CD4-positive, CD25-positive, alpha-beta regulatory T cell (primary cell): ENCODE measurements around the gene SEMA3G. TPM values are rescaled to one million over a fixed set of nuclear protein-coding genes. Genes with fewer than 3 reads are reported as not detected.
A peak's percentile ranks its signal among the peaks of the same experiment; 100 is the strongest.

Experiments
- ATAC-seq, 2 donors: fragments of 150-1000 bp; cut with Tn5 transposase; one replicate each; pipeline ENCODE4 v1.10.0; 2021; ENCODE audit warnings: low read depth in 2 of 2, moderate number of reproducible peaks in 2 of 2, moderate library complexity in 1 of 2
- DNase-seq, 3 donors: peaks; one replicate each; pipeline versions ENCODE4 v3.0.0 to v3.0.0-alpha.2; 2012 to 2022; ENCODE audit warnings: mixed read lengths in 1 of 3
- H3K27ac ChIP-seq: one replicate; pipeline ENCODE4 v1.7.0; 2013; ENCODE audit warnings: mild to moderate bottlenecking, low read length; ENCODE audit not compliant: insufficient read depth, poor library complexity, severe bottlenecking
- H3K27me3 ChIP-seq: one replicate; pipeline ENCODE4 v1.7.0; 2013; ENCODE audit warnings: low read length; ENCODE audit not compliant: control insufficient read depth, insufficient read depth
- H3K36me3 ChIP-seq: one replicate; pipeline ENCODE4 v1.7.0; 2013; ENCODE audit warnings: mild to moderate bottlenecking, low read length, moderate library complexity; ENCODE audit not compliant: control insufficient read depth, insufficient read depth
- H3K4me1 ChIP-seq: 2 replicates; pipeline ENCODE4 v1.7.0; 2013; ENCODE audit warnings: mild to moderate bottlenecking, low read length; ENCODE audit not compliant: insufficient read depth, control insufficient read depth, poor library complexity, severe bottlenecking
- H3K4me3 ChIP-seq: one replicate; pipeline ENCODE4 v1.7.0; 2013; ENCODE audit warnings: low read depth, mild to moderate bottlenecking, low read length, moderate library complexity
- H3K9me3 ChIP-seq, 2 experiments: 1 replicate in 1 of 2; 2 replicates in 1 of 2; pipeline ENCODE4 v1.7.0; 2013; ENCODE audit warnings: low read length in 2 of 2, mild to moderate bottlenecking in 1 of 2, moderate library complexity in 1 of 2; ENCODE audit not compliant: control insufficient read depth in 2 of 2
- H3K27ac Mint-ChIP-seq, 3 donors: one replicate each; pipeline ENCODE4 v1.8.0; 2020 to 2022; ENCODE audit warnings: mild to moderate bottlenecking in 3 of 3, mixed read lengths in 3 of 3, moderate library complexity in 2 of 3
- H3K27me3 Mint-ChIP-seq: one replicate; pipeline ENCODE4 v1.8.0; 2022; ENCODE audit warnings: mild to moderate bottlenecking, mixed read lengths
- H3K36me3 Mint-ChIP-seq: one replicate; pipeline ENCODE4 v1.8.0; 2020; ENCODE audit warnings: mixed read lengths
- H3K4me1 Mint-ChIP-seq, 4 donors: one replicate each; pipeline ENCODE4 v1.8.0; 2020 to 2022; ENCODE audit warnings: mixed read lengths in 4 of 4, mild to moderate bottlenecking in 1 of 4
- H3K4me3 Mint-ChIP-seq, 4 donors: one replicate each; pipeline ENCODE4 v1.8.0; 2020 to 2022; ENCODE audit warnings: mild to moderate bottlenecking in 4 of 4, mixed read lengths in 4 of 4, moderate library complexity in 3 of 4
- H3K9me3 Mint-ChIP-seq, 7 donors: one replicate each; pipeline ENCODE4 v1.8.0; 2020 to 2022; ENCODE audit warnings: mixed read lengths in 7 of 7, mild to moderate bottlenecking in 3 of 7, moderate library complexity in 2 of 7
- polyA plus RNA-seq, 4 donors: library from polyadenylated mRNA; unstranded; fragments of 300-500 nt; fragmentation: Illumina TruSeq; gene quantifications; one replicate each; pipeline ENCODE4 v1.2.3, GENCODE V29; 2021
- total RNA-seq: library from RNA; stranded (reverse); gene quantifications from one replicate; pipeline ENCODE4 v1.2.3, GENCODE V29; 2022

The SEMA3G gene
- total and polyA plus RNA-seq, 5 donors from 2014 or later, result 3.2 to 33.1 (median 3.7) TPM

DNA sequence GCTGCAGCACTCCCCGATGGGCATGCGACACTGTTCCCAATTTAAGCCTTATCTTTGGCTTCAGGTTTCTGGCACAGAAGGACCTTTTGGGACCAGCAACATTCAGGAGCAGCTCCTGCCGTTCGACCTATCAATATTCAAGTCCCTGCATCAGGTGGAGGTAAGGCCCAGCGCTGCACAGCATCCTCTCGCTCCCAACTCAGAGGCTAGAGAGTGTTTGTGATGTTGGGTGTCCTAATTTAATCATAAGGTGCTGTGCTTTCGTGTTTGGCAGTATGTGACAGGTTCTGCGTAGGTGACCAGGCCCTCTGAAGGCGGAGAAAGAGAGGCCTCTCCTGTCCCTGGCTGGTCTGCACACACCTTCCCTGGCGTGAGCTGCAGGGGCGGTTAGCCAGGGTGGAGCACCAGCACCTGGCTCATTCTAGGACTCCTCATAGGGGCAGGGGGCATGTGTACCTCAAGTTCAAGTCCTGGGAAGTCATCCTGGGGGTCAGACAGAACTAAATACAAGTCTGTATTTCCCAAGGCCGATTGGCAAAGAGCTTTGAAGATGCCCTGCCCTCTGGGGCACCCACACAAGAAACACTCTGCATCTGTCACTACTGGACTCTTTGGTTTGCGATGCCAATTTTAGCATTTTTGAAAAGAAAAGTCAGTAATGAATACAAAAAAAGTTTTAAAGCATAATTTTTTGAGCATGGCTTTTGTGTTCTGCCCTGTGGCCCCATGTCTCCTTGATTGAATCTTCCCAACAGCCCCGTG, 27.5 kb upstream of the SEMA3G start:
- H3K36me3 ChIP-seq, result peaks cover 77% of the 10 kb centered on the region
- H3K4me1 ChIP-seq, result no peaks in the 10 kb centered on the region
- Mint-ChIP-seq H3K27me3 (no peaks in the 10 kb centered on the region), H3K9me3 (no peaks in the 10 kb centered on the region), H3K27ac (no peak overlapping the region), H3K4me3 (no peak overlapping the region), H3K36me3 (peaks cover 15% of the 10 kb centered on the region), H3K4me1 (peaks cover 0 to 10% (median 7%) of the 10 kb centered on the region in 4 donors)
- H3K27me3 ChIP-seq, result no peaks in the 10 kb centered on the region
- no peak overlapping the region for H3K4me3 ChIP-seq
- H3K27ac ChIP-seq, result no peak overlapping the region
- no peak for ATAC-seq
- H3K9me3 ChIP-seq, result no peaks in the 10 kb centered on the region
- no peak for DNase-seq

DNA sequence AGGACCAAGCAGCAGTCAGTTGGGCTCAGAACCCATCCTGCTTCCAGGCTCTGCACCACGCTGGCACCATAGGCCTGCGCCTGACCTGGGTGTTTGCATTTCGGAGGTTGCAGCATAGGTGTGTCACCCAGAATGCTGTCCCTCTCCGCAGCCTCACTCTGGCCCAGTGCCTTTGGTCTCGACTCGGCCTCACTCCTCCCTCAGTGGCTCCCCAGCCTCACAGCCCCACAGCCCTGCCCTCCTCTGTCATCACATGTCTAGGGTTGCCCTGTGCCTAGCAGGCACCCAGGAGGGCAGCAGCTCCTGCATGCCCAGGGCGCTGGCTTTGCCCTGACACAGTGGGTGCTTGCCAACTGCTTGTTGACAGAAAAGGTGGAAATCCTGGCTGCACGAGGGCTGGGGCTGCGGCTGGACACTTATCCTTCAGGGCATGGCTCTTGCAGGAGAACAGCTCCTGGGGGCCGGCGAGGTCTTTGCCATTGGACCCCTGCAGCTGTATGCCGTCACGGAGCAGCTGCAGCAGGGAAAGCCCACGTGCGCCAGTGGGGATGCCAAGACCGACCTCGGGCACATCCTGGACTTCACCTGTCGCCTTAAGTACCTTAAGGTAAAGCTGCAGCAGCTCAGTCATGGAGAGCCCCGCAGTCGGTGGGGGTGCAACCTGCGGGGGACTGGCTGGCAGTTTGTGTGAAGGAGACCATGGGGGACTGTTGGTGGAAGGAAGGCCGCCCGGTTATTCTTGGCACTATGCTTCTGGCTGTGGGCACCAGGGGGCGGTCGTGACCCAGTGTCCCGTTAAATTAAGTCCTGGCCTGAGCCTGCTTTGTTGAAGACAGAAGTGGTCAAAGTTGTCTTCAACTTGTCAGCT, 26.7 kb upstream of the SEMA3G start:
- ATAC-seq (no peak), DNase-seq (peak in 1 of 3 donors; percentile 38)
- H3K27ac ChIP-seq, result no peak overlapping the region
- H3K36me3 ChIP-seq, result peaks cover 72% of the 10 kb centered on the region
- Mint-ChIP-seq H3K9me3 (no peaks in the 10 kb centered on the region), H3K27me3 (no peaks in the 10 kb centered on the region), H3K36me3 (peaks cover 15% of the 10 kb centered on the region), H3K27ac (no peak overlapping the region), H3K4me3 (no peak overlapping the region), H3K4me1 (peaks cover 0 to 10% (median 7%) of the 10 kb centered on the region in 4 donors)
- H3K4me1 ChIP-seq, result no peaks in the 10 kb centered on the region
- H3K27me3 ChIP-seq, result no peaks in the 10 kb centered on the region
- H3K9me3 ChIP-seq, result no peaks in the 10 kb centered on the region
- no peak overlapping the region for H3K4me3 ChIP-seq

DNA sequence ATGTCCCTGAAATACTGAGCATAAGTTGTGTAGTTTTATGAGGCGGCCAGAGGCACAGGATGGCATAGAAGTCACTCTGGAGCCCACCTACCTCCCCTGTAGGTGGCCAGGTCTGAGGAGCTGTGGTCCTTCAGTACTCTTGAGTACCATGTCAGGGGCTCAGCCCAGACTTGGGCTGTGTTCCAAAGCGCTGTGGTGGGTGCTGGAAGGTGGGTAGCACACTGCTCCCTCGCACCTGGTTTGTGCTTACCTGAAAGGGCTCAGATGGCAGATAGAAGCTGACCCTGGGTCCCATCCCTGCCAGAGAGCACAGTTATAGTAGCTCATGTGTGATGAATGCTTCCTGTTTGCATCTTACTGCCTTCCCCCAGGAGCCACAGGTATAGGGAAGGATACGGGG, 26.0 kb upstream of the SEMA3G start:
- ATAC-seq (no peak), DNase-seq (no peak)
- Mint-ChIP-seq H3K4me1 (peaks cover 0 to 13% (median 9%) of the 10 kb centered on the region in 4 donors), H3K27me3 (no peaks in the 10 kb centered on the region), H3K36me3 (peaks cover 15% of the 10 kb centered on the region), H3K9me3 (no peaks in the 10 kb centered on the region), H3K27ac (peak overlapping the region in 1 of 3 donors; percentile 74), H3K4me3 (no peak overlapping the region)
- H3K27me3 ChIP-seq, result no peaks in the 10 kb centered on the region
- peaks cover 66% of the 10 kb centered on the region for H3K36me3 ChIP-seq
- no peak overlapping the region for H3K4me3 ChIP-seq
- no peaks in the 10 kb centered on the region for H3K9me3 ChIP-seq
- no peaks in the 10 kb centered on the region for H3K4me1 ChIP-seq
- no peak overlapping the region for H3K27ac ChIP-seq

DNA sequence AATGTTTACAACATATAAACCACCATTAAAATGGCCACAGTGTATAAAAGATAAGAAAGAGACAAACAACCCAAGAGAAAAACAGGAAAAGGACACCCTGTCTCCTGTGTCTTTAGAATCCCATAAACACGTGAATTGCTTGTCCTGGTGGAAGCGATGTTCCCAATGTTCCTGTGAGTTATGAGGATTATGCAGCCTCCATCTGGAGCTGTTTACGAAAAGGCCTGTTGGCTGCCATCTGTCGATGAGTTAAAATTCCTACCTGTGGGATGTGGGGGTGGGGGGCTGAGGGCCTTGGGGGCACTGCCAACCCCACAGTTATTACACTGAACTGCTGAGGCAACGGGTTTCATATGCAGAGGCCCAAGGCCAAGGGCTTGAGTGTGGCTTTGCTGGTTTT, 24.1 kb upstream of the SEMA3G start:
- DNase-seq (no peak), ATAC-seq (no peak)
- Histone ChIP-seq H3K9me3 (no peaks in the 10 kb centered on the region), H3K27ac (no peak overlapping the region), H3K4me3 (no peak overlapping the region), H3K4me1 (no peaks in the 10 kb centered on the region), H3K27me3 (no peaks in the 10 kb centered on the region), H3K36me3 (peaks cover 63% of the 10 kb centered on the region)
- H3K4me3 Mint-ChIP-seq, result no peak overlapping the region
- peaks cover 11% of the 10 kb centered on the region for H3K36me3 Mint-ChIP-seq
- H3K27ac Mint-ChIP-seq, result peak overlapping the region in 2 of 3 donors; percentile 12 to 59
- no peaks in the 10 kb centered on the region for H3K27me3 Mint-ChIP-seq
- no peaks in the 10 kb centered on the region for H3K9me3 Mint-ChIP-seq
- peaks cover 0 to 18% (median 15%) of the 10 kb centered on the region in 4 donors for H3K4me1 Mint-ChIP-seq

DNA sequence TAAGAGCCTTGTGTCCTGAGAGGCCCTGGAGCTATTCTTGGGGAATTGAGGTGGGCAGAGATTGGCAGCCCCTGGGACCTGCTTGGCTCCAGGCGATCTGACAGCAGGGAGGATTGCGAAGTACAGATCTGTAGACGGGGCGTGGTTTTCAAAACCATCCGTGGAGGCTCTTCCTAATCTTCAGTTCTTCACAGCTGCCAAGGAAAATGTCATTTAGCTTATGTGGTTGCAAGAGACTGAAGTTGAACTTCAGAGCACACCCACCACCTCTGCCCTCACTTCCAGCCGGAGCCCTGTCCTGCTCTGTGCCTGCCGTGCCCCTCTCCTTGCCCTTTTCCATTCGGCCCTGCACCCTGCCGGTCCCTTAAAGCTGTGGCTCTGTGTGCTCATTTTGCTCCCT, 23.4 kb upstream of the SEMA3G start:
- H3K4me3 Mint-ChIP-seq, result no peak overlapping the region
- peaks cover 8% of the 10 kb centered on the region for H3K36me3 Mint-ChIP-seq
- peaks cover 0 to 20% (median 16%) of the 10 kb centered on the region in 4 donors for H3K4me1 Mint-ChIP-seq
- ATAC-seq (no peak), DNase-seq (no peak)
- H3K27ac Mint-ChIP-seq, result peak overlapping the region; percentile 12 to 82 (median 47)
- H3K4me1 ChIP-seq, result no peaks in the 10 kb centered on the region
- no peaks in the 10 kb centered on the region for H3K27me3 Mint-ChIP-seq
- H3K9me3 ChIP-seq, result no peaks in the 10 kb centered on the region
- H3K9me3 Mint-ChIP-seq, result no peaks in the 10 kb centered on the region
- H3K36me3 ChIP-seq, result peaks cover 58% of the 10 kb centered on the region
- H3K27me3 ChIP-seq, result no peaks in the 10 kb centered on the region
- H3K4me3 ChIP-seq, result no peak overlapping the region
- H3K27ac ChIP-seq, result no peak overlapping the region

DNA sequence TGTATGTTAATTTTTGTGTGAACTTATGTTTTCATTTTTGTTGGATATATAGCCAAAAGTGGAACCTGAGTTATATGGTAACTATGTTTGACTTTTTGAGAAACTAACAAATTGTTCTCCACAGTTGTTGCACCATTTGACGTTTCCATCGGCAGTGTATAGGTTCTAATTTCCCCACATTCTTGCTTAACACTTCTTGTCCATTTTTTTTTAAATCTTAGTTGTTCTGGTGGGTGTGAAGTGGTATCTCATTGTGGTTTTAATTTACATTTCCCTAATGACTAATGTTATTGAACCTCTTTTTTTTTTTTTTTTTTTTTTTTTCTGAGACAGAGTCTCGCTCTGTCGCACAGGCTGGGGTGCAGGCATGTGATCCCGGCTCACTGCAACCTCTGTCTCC, 18.5 kb upstream of the SEMA3G start:
- Histone ChIP-seq H3K27ac (no peak overlapping the region), H3K4me1 (no peaks in the 10 kb centered on the region), H3K36me3 (peaks cover 58% of the 10 kb centered on the region), H3K9me3 (no peaks in the 10 kb centered on the region), H3K27me3 (no peaks in the 10 kb centered on the region), H3K4me3 (no peak overlapping the region)
- H3K27me3 Mint-ChIP-seq, result no peaks in the 10 kb centered on the region
- H3K27ac Mint-ChIP-seq, result peak overlapping the region in 2 of 3 donors; percentile 20 to 62
- DNase-seq (no peak), ATAC-seq (no peak)
- H3K9me3 Mint-ChIP-seq, result peaks cover 0 to 1% (median 0%) of the 10 kb centered on the region in 7 donors
- peaks cover 0 to 36% (median 24%) of the 10 kb centered on the region in 4 donors for H3K4me1 Mint-ChIP-seq
- H3K36me3 Mint-ChIP-seq, result peaks cover 12% of the 10 kb centered on the region
- peak overlapping the region in 1 of 4 donors; percentile 27 for H3K4me3 Mint-ChIP-seq

DNA sequence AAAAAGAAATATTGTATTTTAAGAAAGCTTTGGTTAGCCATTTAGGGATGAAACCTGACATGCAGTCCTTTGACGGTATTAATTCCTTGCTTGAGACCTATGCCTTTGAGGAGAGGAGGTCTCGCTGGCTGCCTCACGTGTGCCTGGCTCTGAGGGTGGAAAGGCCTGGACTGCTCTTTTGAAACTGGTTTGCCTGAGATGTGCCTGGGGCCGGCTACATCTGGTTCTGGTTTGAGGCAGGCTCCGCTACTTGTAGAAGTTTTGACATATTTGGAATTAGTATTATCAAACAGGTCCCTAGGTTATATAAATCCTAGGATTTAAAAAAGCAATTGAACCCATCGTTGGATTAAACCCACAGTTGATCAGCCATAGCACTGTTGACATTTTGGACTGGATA, 17.0 kb upstream of the SEMA3G start:
- peak overlapping the region in 1 of 3 donors; percentile 49 for H3K27ac Mint-ChIP-seq
- Histone ChIP-seq H3K36me3 (peaks cover 62% of the 10 kb centered on the region), H3K9me3 (no peaks in the 10 kb centered on the region), H3K4me1 (peaks cover 12% of the 10 kb centered on the region), H3K27ac (no peak overlapping the region), H3K4me3 (no peak overlapping the region), H3K27me3 (no peaks in the 10 kb centered on the region)
- no peaks in the 10 kb centered on the region for H3K27me3 Mint-ChIP-seq
- H3K9me3 Mint-ChIP-seq, result peaks cover 0 to 1% (median 0%) of the 10 kb centered on the region in 7 donors
- peaks cover 15% of the 10 kb centered on the region for H3K36me3 Mint-ChIP-seq
- DNase-seq (no peak), ATAC-seq (no peak)
- no peak overlapping the region for H3K4me3 Mint-ChIP-seq
- peaks cover 0 to 52% (median 30%) of the 10 kb centered on the region in 4 donors for H3K4me1 Mint-ChIP-seq
